Upper lobe of right lung (tissue), 1 donor: ENCODE data around the gene PGC. TPM values are rescaled to one million over a fixed set of nuclear protein-coding genes. Genes with fewer than 3 reads are reported as not detected.
A peak's percentile ranks its signal among the peaks of the same experiment; 100 is the strongest.

Source experiments
- ATAC-seq: fragments of 200-7000 bp; cut with Tn5 transposase; one replicate; pipeline ENCODE4 v1.9.1; 2020; ENCODE audit warnings: mild to moderate bottlenecking, moderate library complexity
- DNase-seq: peaks from one replicate; pipeline ENCODE4 v3.0.0-alpha.2; 2020
- H3K27ac ChIP-seq: fragments of 200-600 bp; one replicate; pipeline ENCODE4 v1.8.0; 2022
- H3K27me3 ChIP-seq: fragments of 200-600 bp; one replicate; pipeline ENCODE4 v1.8.0; 2022; ENCODE audit warnings: mild to moderate bottlenecking
- H3K36me3 ChIP-seq: fragments of 200-600 bp; one replicate; pipeline ENCODE4 v1.8.0; 2022
- H3K4me1 ChIP-seq: fragments of 200-600 bp; one replicate; pipeline ENCODE4 v1.8.0; 2022
- H3K4me3 ChIP-seq: fragments of 200-600 bp; one replicate; pipeline ENCODE4 v1.8.0; 2022; ENCODE audit warnings: mild to moderate bottlenecking
- H3K9me3 ChIP-seq: fragments of 200-600 bp; one replicate; pipeline ENCODE4 v1.8.0; 2022
- intact Hi-C: fragments of 100-400 bp; cut with DNase I; formaldehyde crosslinking; loops from one replicate; pipeline ENCODE4 v1.11.0; 2022
- total RNA-seq: library from RNA; stranded (reverse); fragmentation: NEBNext Ultra II Directional; extraction: Animal tissue kit (Norgen Biotek cat#: 25700); gene quantifications from one replicate; pipeline ENCODE4 v1.2.1, GENCODE V29; 2021
- TF ChIP-seq, protein P1 (sequence below): fragments of 200-600 bp; IDR thresholded peaks from one replicate; pipeline ENCODE4 v1.8.0; 2022; ENCODE audit warnings: antibody characterized with exemption
- donor health status: DM: no; HTN: yes; CAD: no; lungs with severe emphysema.

PGC gene
- total RNA-seq, 1 donor from 2014 or later: 1,050 TPM

DNA sequence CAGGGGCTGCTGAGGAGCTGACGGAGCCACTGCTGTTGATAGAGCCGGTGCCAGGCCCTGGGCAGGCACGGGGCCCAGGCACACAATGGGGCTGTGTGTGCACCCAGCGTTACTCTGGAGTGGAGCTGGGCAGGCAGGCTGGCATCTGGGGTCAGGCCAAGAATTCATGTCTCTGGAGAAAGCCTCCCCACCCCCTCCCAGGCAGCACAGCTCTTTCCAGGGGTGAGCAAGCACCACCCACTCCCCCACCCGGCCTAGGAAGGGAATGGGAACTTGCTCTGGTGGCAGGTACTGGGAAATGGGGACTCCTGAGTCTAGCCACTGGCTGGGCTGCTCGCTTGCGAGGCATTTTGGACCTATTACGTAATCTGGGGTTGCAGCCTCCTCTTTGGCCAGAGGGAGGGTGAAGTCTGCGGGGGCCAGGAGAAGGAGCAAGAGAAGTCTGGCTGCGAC is 34.5 kb downstream of the PGC start:
- DNase-seq: peak; percentile 84
- H3K4me1 ChIP-seq: peaks cover 50% of the 10 kb centered on the region

DNA sequence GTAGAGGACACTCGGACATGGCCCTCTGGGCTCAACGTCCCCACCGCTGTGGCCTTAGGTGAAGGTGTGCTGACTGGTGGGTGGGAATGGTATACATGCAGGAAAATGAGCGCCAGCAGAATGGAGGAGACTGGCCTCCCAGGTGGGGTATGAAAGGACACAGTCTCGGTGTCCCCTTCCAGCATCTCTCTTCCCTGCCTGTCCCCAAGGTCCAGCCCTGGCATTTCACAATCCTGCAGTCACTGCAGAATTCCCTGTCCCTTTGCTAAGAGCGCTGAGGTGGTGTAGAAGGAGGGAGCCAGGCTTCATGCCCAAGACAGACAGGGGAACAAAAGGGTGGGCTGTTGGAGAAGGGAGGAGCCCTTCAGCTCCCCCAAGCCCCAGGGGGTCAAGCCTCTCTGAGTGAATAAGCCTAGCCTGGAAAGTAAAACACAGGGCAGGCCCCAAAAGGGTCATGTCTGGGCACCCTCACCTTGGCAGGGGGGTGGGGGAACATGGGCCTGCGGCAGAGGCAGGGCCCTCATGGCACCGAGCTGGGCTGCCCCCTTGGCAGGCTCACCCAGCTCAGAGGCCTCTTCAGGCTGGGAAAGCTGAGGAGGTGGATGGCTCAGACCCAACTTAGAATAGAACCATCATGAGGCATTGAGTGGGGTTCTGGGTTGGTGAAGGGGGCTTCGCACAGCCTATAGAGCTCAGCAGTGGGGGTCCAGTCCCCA is 35.7 kb downstream of the PGC start:
- Histone ChIP-seq H3K36me3 (no peaks in the 10 kb centered on the region), H3K4me1 (peaks cover 50% of the 10 kb centered on the region), H3K27ac (peak overlapping the region; percentile 70), H3K27me3 (no peaks in the 10 kb centered on the region), H3K4me3 (no peak overlapping the region), H3K9me3 (no peaks in the 10 kb centered on the region)
- TF ChIP-seq, protein P1, sequence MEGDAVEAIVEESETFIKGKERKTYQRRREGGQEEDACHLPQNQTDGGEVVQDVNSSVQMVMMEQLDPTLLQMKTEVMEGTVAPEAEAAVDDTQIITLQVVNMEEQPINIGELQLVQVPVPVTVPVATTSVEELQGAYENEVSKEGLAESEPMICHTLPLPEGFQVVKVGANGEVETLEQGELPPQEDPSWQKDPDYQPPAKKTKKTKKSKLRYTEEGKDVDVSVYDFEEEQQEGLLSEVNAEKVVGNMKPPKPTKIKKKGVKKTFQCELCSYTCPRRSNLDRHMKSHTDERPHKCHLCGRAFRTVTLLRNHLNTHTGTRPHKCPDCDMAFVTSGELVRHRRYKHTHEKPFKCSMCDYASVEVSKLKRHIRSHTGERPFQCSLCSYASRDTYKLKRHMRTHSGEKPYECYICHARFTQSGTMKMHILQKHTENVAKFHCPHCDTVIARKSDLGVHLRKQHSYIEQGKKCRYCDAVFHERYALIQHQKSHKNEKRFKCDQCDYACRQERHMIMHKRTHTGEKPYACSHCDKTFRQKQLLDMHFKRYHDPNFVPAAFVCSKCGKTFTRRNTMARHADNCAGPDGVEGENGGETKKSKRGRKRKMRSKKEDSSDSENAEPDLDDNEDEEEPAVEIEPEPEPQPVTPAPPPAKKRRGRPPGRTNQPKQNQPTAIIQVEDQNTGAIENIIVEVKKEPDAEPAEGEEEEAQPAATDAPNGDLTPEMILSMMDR: no peak
- intact Hi-C loops: no loop called here
- DNase-seq (no peak), ATAC-seq (no peak)

More for the DNA sequence above, 34.5 kb downstream of the PGC start:
- Histone ChIP-seq H3K9me3 (no peaks in the 10 kb centered on the region), H3K36me3 (no peaks in the 10 kb centered on the region), H3K27me3 (no peaks in the 10 kb centered on the region), H3K4me3 (no peak overlapping the region), H3K27ac (peak overlapping the region; percentile 70)
- intact Hi-C loops: no loop called here
- ATAC-seq: peak; percentile 75
- TF ChIP-seq, protein P1: no peak

GRCh38 chr6:41709375-41709774 is 37.8 kb downstream of the PGC start:
- Histone ChIP-seq H3K4me3 (no peak overlapping the region), H3K4me1 (peaks cover 61% of the 10 kb centered on the region), H3K27ac (no peak overlapping the region), H3K36me3 (no peaks in the 10 kb centered on the region), H3K9me3 (no peaks in the 10 kb centered on the region), H3K27me3 (no peaks in the 10 kb centered on the region)
- intact Hi-C loops: no loop called here
- ATAC-seq: no peak
- TF ChIP-seq, protein P1: no peak
- no peak for DNase-seq

DNA sequence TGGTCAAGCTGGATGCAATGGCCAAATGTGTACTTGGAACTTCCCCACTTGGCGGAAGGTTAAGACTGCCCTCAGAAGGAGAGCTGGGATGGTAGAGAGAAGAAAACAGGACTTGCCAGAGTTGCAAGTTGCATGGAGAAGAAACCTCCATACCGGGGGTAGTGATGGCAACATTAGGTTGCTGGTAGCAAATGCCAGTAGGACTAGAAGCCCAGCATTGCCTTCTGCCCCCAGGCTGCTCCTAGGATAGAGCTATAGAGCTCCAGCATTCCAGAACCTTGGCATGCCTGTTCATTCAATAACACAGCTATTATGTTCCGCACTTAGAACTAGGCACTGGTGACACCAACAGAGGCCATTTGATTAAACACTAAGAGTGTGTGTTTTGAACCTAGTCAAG is 38.3 kb downstream of the PGC start:
- Histone ChIP-seq H3K27ac (no peak overlapping the region), H3K36me3 (no peaks in the 10 kb centered on the region), H3K9me3 (no peaks in the 10 kb centered on the region), H3K4me3 (no peak overlapping the region), H3K27me3 (no peaks in the 10 kb centered on the region), H3K4me1 (peaks cover 61% of the 10 kb centered on the region)
- DNase-seq: no peak
- TF ChIP-seq, protein P1: no peak
- ATAC-seq: no peak
- intact Hi-C loops: no loop called here

GRCh38 chr6:41707565-41708200 is 39.5 kb downstream of the PGC start:
- H3K27me3 ChIP-seq: no peaks in the 10 kb centered on the region
- DNase-seq (no peak), ATAC-seq (peak; percentile 47)
- H3K4me3 ChIP-seq: no peak overlapping the region
- intact Hi-C loops: no loop called here
- H3K4me1 ChIP-seq: peaks cover 49% of the 10 kb centered on the region
- TF ChIP-seq, protein P1: no peak
- peaks cover 4% of the 10 kb centered on the region for H3K36me3 ChIP-seq
- peak overlapping the region; percentile 63 for H3K27ac ChIP-seq
- no peaks in the 10 kb centered on the region for H3K9me3 ChIP-seq
